Measurements from ENCODE around the gene KLHL33.

Gene KLHL33, protein sequence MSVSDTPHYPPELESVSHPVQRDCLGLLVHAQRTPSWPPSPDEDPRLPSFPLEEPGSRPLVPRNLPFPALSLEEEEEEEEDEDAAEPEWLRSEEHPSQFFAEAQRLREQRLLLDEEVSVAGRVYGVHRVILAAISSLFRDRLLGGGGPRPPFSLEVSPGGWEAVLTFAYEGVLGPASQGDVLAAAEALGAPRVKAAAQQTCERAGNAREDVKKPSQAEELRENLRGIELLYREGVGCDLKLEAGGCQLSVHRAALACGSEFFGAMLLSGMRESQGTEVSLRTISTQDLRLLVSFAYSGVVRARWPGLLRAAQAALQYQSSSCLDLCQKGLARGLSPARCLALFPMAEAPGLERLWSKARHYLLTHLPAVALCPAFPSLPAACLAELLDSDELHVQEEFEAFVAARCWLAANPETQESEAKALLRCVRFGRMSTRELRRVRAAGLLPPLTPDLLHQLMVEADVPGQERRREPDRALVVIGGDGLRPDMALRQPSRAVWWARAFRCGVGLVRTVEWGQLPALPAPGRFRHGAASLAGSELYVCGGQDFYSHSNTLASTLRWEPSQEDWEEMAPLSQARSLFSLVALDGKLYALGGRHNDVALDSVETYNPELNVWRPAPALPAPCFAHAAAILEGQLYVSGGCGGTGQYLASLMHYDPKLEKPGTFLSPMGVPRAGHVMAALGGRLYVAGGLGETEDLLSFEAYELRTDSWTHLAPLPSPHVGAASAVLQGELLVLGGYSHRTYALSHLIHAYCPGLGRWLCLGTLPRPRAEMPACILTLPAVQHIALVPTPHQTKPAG
- total RNA-seq = 0 to 0.96 (median 0.05) reads per million in 3 experiments

GRCh38 chr14:20435582-20436362 lies at the start of gene KLHL33:
TSS of gene KLHL33 (minus strand) at chr14:20436166. CDS start at chr14:20435811, 355 bp downstream.
- no peak for DNase-seq

DNA sequence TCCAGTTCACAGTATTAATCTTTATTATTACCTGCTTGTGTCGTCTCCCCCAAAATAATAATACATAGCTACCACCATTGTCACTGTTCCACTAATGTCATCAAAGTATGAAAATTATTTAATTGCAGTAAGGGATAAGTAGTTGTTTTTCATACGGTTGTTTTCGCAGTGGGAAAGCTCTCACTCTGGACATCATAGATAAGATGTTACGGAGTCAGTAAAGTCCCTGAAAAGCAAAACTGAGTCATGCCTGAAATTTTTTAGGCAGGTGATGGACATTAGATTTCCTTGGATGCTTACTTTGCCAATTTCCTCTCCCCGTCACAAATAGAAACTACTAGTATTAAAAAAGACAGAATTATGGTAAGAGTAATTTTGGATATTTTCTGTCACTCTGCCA lies 46.4 kb upstream of the KLHL33 start:
- no peak for DNase-seq

DNA sequence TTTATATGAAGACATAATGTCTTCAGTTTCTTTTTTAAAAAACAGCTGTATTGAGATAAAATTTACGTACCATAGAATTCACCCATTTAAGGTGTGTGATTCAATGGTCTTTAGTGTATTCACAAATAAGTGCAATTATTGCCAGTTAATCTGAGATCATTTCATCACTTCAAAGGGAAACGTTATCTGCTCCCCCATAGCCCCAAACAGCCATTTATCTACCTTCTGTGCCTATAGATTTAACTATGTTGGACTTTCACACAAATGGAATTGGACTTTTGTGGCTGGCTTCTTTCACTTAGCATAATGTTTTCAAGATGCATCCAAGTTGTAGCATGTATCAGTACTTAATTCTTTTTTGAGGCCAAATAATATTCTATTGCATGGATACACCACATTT lies 42.9 kb upstream of the KLHL33 start:
- DNase-seq = no peak

GRCh38 chr14:20477211-20477876 lies 41.4 kb upstream of the KLHL33 start:
- peak; percentile 60 for DNase-seq

GRCh38 chr14:20476776-20477175 lies 40.8 kb upstream of the KLHL33 start:
- no peak for DNase-seq

- DNase-seq = no peak
Measured at GRCh38 chr14:20472536-20473169, 36.7 kb upstream of the KLHL33 start.

GRCh38 chr14:20470603-20470901 lies 34.6 kb upstream of the KLHL33 start:
- DNase-seq = no peak

- DNase-seq = peak; percentile 44
Measured at GRCh38 chr14:20469890-20470602, 34.1 kb upstream of the KLHL33 start.

DNA sequence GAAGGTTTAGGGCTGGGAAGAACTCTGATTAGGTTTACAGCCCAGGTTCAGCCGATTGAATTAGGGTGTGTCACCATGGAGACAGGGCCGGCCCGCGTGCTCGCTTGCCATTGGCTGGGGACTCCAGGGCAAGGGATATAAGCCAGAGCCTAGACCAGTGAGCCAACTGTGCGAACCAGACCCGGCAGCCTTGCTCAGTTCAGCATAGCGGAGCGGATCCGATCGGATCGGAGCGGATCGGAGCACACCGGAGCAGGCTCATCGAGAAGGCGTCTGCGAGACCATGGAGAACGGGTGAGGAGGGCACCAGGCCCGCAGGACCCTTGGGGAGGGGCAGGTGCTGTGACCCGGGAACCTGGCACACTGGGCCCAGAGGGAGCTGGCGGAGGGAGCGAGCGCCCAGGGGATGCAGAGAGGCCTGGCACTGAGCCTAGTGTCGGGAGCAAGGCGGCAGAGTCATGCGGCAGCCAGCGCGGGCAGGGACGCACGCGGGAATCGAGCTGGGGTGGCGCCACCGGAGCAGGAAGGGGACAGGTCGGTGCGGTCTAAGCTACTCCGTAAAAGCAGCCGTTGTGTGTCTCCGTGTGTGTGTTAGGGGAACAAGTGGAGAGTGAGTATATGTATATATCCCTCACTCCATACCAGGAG lies 33.4 kb upstream of the KLHL33 start, which contains the start of gene PNP:
PNP (plus strand) TSS at position 165 of the 648 bp plus-strand sequence; CDS start at position 284, 119 bp downstream.
- DNase-seq = peak; percentile 87

GRCh38 chr14:20468764-20469241 lies 32.8 kb upstream of the KLHL33 start:
- DNase-seq = no peak

GRCh38 chr14:20461225-20462141 lies 25.5 kb upstream of the KLHL33 start, which contains the start of gene PIP4P1:
TSS of gene PIP4P1 (minus strand) at chr14:20461434. CDS start at chr14:20461325, 109 bp downstream.
- DNase-seq = peak; percentile 99

DNA sequence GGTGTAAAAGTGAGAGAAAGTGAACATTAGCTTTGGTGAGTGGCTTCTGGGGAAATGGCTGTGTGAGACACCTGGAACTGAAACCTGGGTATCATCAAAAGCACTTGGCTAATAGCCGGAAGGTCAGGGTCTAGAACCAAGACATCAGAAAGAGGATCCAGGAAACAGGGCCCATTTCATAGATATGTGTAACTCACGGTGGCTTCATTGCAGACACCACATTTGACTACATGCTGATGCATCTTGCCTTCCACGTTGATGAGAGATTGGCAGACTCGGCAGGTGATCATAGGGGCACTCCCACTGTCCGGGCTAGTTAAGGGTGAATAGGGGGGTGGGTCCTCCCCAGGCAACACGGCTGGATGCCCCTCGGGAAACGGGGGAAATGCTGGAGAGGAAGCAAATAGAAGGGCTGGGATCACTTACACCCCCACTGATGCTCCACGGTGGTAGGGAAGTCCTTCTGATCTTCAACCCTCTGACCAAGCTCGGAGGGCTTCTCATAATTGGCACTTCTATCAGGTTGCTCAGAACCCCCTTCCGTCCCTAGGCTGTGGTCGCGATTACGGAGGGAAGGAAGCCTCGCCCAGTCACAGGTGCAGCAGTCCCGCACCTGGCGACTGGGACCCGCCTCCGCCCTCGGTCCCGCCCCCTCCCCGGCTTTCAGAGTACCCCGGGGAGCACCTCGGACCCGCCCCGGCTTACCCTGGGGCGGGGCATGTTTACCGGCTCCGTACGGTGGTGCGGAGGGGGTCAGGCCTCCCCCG lies 24.7 kb upstream of the KLHL33 start:
- peak; percentile 76 for DNase-seq

GRCh38 chr14:20458031-20458789 lies 22.2 kb upstream of the KLHL33 start:
- DNase-seq = no peak

- DNase-seq = no peak
Measured at GRCh38 chr14:20456971-20457370, 21.0 kb upstream of the KLHL33 start.

DNA sequence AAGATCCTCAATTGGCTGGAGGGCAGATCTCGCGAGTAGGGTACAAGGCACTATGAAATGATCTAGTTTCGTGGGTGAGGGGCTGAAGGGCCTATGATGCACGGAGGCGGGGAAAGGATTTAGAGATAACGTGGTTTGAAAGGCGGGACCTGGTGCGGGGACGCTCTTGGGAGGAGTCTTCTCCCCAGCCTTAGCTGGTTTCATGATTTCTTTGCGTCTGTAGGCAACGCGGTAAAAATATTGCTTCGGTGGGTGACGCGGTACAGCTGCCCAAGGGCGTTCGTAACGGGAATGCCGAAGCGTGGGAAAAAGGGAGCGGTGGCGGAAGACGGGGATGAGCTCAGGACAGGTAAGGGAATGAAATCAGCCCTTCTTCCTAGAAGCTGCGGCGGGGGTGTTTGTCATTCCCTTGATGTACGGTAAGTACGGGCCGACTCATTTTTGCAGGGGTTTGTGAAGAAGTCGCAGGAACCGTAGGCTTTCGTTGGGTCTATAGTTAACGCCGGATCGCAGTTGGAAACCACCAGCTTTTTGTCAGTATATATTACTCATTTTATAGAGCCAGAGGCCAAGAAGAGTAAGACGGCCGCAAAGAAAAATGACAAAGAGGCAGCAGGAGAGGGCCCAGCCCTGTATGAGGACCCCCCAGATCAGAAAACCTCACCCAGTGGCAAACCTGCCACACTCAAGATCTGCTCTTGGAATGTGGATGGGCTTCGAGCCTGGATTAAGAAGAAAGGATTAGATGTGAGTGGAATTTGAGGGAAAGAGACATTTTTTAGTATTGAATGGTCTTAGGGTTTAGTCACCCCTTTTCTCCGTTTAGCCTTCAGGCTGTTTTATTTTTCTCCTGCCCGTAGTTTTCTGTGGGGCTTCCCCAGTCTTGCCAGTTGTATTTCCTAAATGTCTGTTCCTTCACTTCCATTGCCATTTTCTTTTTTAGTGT lies 19.7 kb upstream of the KLHL33 start:
- DNase-seq = no peak

DNA sequence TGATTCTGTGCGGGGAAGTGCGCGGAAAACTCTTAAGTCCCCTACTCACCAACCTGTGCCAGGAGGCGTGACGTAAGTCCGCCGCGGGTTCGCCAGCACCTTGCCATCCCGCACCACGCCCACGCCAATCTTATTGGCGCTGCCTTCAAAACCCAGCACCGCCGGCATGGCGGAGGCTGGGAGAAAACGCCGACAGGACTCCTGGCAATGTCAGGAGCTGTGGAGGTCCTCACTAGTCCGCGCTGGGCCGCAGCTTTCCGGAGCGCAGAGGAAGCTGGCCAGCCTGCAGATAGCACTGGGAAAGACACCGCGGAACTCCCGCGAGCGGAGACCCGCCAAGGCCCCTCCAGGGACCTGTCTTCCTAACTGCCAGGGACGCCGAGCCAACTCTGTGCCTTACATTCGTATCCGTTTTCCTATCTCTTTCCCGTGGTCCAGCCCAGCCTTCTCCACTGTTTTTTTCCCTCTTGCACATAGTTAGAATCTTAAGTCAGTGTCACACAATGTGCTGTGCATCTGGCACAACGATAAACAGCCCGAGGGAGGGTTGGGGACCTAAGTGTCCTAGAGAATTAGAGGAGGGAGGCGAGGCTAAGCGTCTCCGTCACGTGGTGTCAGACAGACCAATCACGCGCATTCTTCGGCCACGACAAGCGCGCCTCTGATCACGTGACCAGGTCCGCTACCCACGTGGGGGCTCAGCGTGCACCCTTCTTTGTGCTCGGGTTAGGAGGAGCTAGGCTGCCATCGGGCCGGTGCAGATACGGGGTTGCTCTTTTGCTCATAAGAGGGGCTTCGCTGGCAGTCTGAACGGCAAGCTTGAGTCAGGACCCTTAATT lies 18.8 kb upstream of the KLHL33 start, which contains the start of the genes APEX1 and OSGEP:
APEX1 (plus strand) TSS at position 711 of the 839 bp plus-strand sequence. CDS start 420 bp downstream, outside the sequence.
OSGEP (minus strand) TSS at position 297 of the 839 bp plus-strand sequence; CDS start at position 168, 129 bp downstream.
- peak; percentile 97 for DNase-seq

Measured in central memory CD4-positive, alpha-beta T cell (primary cell).